GM12875 (cell line): Measurements from ENCODE around the gene SLIT1.

Experiments
- H3K4me3 ChIP-seq: one replicate; pipeline ENCODE4 v1.5.1; 2011; ENCODE audit warnings: low read depth, low read length, control low read depth
- CTCF ChIP-seq: IDR thresholded peaks from 2 replicates; pipeline ENCODE4 v1.5.1; 2011; ENCODE audit warnings: low read depth, mild to moderate bottlenecking, control low read depth, inconsistent platforms, low read length, moderate library complexity, borderline replicate concordance; ENCODE audit not compliant: insufficient read depth

The SLIT1 gene

GRCh38 chr10:97180363-97180755 lies 5.4 kb downstream of the SLIT1 start:
- no peak overlapping the region for H3K4me3 ChIP-seq
- TF ChIP-seq CTCF: no peak

- no peak overlapping the region for H3K4me3 ChIP-seq
- TF ChIP-seq CTCF: no peak
These were observed 5.9 kb downstream of the SLIT1 start for GRCh38 chr10:97179731-97180362.

GRCh38 chr10:97179311-97179710 lies 6.4 kb downstream of the SLIT1 start:
- H3K4me3 ChIP-seq: no peak overlapping the region
- no peak for TF ChIP-seq CTCF

- no peak overlapping the region for H3K4me3 ChIP-seq
- TF ChIP-seq CTCF: no peak
These were observed 7.7 kb downstream of the SLIT1 start for GRCh38 chr10:97178074-97178473.

- no peak for TF ChIP-seq CTCF
These were observed 9.5 kb downstream of the SLIT1 start for GRCh38 chr10:97176226-97176625.

GRCh38 chr10:97175586-97175985 lies 10.2 kb downstream of the SLIT1 start:
- no peak overlapping the region for H3K4me3 ChIP-seq
- no peak for TF ChIP-seq CTCF

More at GRCh38 chr10:97176226-97176625, 9.5 kb downstream of the SLIT1 start:
- no peak overlapping the region for H3K4me3 ChIP-seq

- no peak for TF ChIP-seq CTCF
- H3K4me3 ChIP-seq: no peak overlapping the region
These were observed 10.8 kb downstream of the SLIT1 start for GRCh38 chr10:97174941-97175340.
